ENCODE measurements around the gene LUC7L.
A peak's percentile ranks its signal among the peaks of the same experiment; 100 is the strongest.
"Not testable (repeated sequence)": the region's sequence is repeated elsewhere in the genome, so short reads cannot be mapped to it uniquely, and the experiment has no call there.

Gene LUC7L

DNA sequence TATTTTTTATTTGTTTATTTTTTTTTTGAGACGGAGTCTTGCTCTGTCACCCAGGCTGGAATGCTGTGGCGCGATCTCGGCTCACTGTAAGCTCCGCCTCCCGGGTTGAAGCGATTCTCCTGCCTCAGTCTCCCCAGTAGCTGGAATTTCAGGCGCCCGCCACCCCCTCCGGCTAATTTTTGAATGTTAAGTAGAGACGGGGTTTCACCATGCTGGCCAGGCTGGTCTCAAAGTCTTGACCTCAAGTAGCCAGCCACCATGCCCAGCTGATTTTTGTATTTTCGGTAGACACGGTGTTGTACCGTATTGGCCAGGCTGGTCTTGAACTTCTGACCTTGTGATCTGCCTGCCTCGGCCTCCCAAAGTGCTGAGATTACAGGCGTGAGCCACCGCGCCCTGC, 1.1 kb upstream of the LUC7L start:
- DNase-seq (ENCODE audit: low read depth), result not testable (repeated sequence)

- no peak for DNase-seq (ENCODE audit: low read depth)
Measured at GRCh38 chr16:229731-230281, 557 bp upstream of the LUC7L start.

GRCh38 chr16:228151-228851, 948 bp downstream of the LUC7L start:
- no peak for DNase-seq (ENCODE audit: low read depth)

- DNase-seq (ENCODE audit: low read depth), result no peak
Measured at GRCh38 chr16:220021-220420, 9.2 kb downstream of the LUC7L start.

DNA sequence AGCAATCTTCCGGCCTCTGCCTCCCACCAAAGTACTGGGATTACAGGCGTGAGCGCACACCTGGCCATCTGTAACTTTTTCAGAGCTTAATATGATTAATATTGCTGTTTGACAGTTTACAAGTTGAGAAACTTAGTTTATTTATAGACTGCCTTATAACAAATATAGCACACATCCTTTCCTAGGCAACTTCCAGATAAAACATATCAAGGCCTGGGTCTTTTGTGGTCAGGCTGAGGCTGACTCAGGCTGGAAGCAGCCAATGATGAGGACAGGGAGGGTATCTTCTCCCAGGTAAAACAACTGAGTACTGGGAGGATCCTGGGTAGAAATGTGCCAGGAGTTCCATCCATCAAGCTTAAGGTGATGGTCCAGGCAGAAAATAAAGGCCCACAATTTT, 16.2 kb downstream of the LUC7L start:
- no peak for DNase-seq (ENCODE audit: low read depth)

DNA sequence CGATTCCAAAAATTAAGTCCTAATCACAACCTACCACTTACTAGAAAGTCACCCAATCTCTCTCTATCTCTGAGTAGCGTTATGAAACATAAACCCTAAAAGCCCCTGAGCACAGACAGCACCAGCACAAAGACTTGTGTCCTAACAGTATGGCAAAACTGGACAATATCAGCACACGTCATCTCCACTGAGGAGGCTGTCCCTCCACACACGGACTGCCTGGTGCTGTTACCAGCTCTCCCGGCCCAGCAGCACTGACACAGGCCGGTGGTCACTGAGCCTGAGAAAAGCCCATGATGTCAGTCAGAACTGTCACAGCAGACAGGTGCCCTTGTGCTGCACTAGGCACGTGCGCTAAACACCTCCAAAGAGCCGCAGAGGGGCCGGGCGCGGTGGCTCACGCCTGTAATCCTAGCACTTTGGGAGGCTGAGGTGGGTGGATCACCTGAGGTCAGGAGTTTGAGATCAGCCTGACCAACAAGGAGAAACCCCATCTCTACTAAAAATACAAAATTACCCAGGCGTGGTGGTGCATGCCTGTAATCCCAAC, 17.5 kb downstream of the LUC7L start:
- DNase-seq (ENCODE audit: low read depth), result not testable (repeated sequence)

DNA sequence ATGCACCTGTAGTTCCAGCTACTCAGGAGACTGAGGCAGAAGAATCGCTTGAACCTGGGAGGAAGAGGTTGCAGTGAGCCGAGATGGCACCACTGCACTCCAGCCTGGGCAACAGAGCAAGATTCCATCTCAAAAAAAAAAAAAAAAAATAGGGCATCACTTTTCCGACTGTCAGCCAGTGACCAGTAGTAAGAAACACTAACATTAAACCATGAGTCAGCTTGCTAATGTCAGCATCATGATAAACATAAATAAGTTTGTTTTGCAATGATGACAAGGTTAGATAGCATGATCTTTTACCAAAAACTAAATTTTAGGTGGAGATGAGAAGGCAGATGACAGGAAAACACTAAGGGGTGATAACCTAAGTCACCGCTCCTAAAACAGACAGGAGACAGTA, 19.9 kb downstream of the LUC7L start:
- not testable (repeated sequence) for DNase-seq (ENCODE audit: low read depth)

DNA sequence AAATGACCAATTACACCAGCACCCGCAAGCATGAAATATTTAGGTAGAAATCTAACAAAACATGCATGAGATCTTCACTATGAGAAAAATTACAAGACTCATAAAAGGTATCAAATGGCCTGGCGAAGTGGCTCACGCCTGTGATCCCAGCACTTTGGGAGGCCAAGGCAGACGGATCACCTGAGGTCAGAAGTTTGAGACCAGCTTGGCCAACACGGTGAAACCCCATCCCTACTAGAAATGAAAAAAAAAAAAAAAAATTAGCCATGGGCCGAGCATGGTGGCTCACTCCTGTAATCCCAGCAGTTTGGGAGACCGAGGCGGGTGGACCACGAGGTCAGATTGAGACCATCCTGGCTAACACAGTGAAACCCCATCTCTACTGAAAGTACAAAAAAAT, 25.2 kb downstream of the LUC7L start:
- not testable (repeated sequence) for DNase-seq (ENCODE audit: low read depth)

DNA sequence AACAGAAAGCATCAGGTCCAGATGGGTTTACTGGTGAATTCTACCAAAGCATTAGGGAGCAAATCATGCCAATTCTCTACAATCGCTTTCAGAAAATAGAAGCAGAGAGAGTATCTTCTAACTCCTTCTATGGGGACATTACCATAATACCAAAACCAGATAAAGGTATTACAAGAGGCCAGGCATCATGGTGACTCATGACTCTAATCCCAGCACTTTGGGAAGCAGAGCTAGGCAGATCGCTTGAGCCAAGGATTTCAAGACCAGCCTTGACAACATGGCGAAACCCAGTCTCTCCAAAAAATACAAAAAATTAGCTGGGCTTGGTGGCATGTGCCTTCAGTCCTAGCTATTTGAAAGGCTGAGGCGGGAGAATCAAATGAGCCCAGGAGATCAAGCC, 26.0 kb downstream of the LUC7L start:
- DNase-seq (ENCODE audit: low read depth), result no peak

DNA sequence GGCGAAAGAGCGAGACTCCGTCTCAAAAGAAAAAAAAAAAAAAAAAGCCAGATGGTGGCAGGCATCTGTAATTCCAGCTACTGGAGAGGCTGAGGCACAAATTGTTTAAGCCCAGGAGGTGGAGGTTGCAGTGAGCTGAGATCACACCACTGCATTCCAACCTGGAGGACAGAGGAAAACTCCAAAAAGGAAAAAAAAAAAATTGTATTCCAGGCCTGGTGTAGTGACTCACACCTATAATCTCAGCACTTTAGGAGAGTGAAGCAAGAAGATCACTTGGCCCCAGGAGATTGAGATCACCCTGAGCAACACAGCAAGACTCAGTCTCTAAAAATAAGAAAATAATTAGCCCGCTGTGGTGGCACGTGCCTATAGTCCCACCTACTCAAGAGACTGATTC, 28.9 kb downstream of the LUC7L start:
- DNase-seq (ENCODE audit: low read depth), result peak; percentile 59

- DNase-seq (ENCODE audit: low read depth), result no peak
Measured at GRCh38 chr16:194516-194915, 34.7 kb downstream of the LUC7L start.

GRCh38 chr16:193441-193840, 35.8 kb downstream of the LUC7L start:
- DNase-seq (ENCODE audit: low read depth), result no peak

GRCh38 chr16:192686-193085, 36.6 kb downstream of the LUC7L start:
- DNase-seq (ENCODE audit: low read depth), result no peak

DNA sequence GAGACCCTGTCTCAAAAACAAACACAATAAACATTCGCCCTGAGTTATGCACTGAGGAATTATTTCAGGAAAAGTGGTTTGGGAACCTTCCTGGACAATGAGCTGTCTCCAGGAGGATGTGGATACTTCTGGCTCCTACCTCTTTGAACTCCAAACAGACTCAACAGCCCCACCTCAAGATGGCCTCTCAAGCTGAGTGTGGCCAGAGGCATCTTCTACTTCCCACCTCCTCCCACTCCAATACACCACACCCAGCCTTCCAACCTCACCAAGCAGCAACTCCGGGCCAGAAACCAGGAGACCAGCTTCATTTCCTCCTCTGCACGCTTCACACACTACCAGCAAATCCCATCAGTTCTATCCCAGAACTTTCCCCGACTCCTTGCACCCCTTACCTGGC, 37.4 kb downstream of the LUC7L start:
- DNase-seq (ENCODE audit: low read depth), result no peak

GRCh38 chr16:189604-190186, 39.6 kb downstream of the LUC7L start:
- DNase-seq (ENCODE audit: low read depth), result no peak

DNA sequence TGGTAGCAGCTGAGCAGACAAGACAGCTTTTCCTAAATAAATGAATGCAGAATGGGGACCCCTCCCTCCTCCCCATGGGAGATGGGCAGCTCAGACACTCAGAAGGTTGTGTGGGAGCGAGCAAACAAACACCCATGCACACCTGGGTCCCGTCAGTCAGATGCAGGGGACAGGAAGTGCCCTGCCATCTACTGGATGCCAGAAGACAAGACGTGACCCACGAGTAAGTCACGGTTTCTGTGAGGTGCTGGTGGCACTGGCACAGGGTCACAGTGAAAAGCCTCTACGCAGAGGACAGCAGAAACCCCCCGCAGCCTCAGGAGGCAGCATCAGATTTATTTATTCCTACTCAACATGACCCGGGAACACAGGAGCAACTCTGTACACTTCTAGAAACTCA, 40.6 kb downstream of the LUC7L start:
- DNase-seq (ENCODE audit: low read depth), result no peak

DNA sequence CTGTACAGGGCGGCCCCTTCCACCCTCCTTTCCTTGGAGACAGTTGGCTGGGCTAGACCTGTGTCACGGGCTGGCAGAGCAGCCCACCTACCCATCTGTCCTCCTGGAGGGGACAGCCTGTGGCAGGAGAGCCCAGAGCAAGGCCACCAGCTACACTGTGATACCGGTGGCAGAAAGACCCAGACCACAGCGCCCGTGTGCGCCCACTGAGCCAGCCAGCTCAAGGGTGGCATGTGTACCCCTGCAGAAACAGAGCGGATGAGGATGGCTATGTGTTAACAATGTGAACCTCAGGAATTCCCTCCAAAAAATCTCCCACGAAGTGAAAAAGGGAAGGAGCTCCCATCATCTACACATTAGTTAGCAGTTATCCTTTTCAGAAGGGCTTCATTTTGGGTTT, 41.9 kb downstream of the LUC7L start:
- DNase-seq (ENCODE audit: low read depth), result no peak

- DNase-seq (ENCODE audit: low read depth), result no peak
Measured at GRCh38 chr16:185691-186090, 43.6 kb downstream of the LUC7L start.

DNA sequence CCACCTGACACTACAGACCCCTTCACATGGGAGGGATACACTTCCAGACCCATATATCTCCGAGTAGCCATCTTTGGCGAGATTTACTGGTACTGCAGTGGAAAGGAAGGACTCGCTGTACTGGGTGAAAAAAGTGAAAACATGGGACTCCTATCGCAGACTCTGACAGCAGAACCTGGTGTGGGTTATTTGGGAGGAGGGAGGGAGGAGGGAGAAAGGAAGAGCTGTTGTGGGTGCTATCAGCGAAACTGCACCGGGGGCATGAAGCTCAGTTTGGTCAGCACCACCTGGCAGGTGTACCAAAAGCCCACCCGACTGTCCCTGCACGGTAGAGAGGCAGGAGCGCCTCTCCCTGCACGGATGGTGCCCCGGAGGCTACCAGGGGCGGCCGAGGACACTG, 44.0 kb downstream of the LUC7L start:
- DNase-seq (ENCODE audit: low read depth), result no peak

GRCh38 chr16:183005-183404, 46.2 kb downstream of the LUC7L start:
- no peak for DNase-seq (ENCODE audit: low read depth)

- no peak for DNase-seq (ENCODE audit: low read depth)
Measured at GRCh38 chr16:181565-182021, 47.7 kb downstream of the LUC7L start.

GRCh38 chr16:180681-181564, 48.3 kb downstream of the LUC7L start:
- peak; percentile 13 for DNase-seq (ENCODE audit: low read depth)

Data from GM04504 (cell line).